Measurements from ENCODE around the gene SH3RF3.

DNA sequence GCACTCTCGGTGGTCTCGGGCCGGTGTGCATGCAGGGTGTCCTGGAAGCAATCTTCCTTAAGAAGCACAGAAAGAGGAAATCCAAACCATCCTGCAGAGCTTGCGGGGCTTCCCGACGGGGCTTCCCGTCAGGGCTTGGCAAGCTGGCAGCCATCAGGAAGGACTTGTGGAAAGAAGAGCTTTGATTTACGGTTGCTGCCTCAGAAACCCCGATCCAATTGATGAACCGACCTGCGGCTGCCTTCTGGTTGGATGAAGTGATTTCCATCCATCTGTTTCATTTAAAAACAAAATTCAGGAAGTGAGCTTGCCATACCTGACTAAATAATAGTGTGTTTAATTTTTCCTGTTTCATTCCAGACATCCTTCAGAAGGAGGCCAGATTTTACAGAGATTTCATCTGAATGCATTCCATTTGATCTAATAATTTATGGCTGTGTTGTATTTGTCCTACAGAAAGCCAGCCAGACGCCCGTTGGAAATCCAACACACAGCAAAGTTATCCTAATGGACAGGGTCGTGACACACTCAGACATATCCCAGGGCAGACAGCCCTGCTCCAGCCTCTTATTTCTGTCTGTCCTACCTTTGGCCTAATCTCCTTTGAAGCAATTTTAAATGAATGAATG is 343.4 kb downstream of the SH3RF3 start:
- TF ChIP-seq, protein P1, sequence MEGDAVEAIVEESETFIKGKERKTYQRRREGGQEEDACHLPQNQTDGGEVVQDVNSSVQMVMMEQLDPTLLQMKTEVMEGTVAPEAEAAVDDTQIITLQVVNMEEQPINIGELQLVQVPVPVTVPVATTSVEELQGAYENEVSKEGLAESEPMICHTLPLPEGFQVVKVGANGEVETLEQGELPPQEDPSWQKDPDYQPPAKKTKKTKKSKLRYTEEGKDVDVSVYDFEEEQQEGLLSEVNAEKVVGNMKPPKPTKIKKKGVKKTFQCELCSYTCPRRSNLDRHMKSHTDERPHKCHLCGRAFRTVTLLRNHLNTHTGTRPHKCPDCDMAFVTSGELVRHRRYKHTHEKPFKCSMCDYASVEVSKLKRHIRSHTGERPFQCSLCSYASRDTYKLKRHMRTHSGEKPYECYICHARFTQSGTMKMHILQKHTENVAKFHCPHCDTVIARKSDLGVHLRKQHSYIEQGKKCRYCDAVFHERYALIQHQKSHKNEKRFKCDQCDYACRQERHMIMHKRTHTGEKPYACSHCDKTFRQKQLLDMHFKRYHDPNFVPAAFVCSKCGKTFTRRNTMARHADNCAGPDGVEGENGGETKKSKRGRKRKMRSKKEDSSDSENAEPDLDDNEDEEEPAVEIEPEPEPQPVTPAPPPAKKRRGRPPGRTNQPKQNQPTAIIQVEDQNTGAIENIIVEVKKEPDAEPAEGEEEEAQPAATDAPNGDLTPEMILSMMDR (optimal IDR thresholded peaks at IDR 0.05 in 1 of 3, IDR thresholded peaks at IDR 0.05 in 1 of 3, conservative IDR thresholded peaks at IDR 0.05 in 1 of 3; ENCODE audit: extremely low read depth in 1 of 3, insufficient read depth in 2 of 3, low read length in 3 of 3) = no peak
- no peak for TF ChIP-seq EZH2 (IDR thresholded peaks at IDR 0.05; ENCODE audit: low read length)

Data from keratinocyte (primary cell).